Lower lobe of right lung (tissue), 2 donors: Measurements from ENCODE around the gene SERINC5. TPM values are rescaled to one million over a fixed set of nuclear protein-coding genes. Genes with fewer than 3 reads are reported as not detected.
"Not testable (repeated sequence)": the region's sequence is repeated elsewhere in the genome, so short reads cannot be mapped to it uniquely, and the experiment has no call there.

Source experiments
- ATAC-seq, 2 donors: fragments of 200-7000 bp; cut with Tn5 transposase; one replicate each; pipeline ENCODE4 v1.9.1; 2020 to 2022; ENCODE audit warnings: mild to moderate bottlenecking in 2 of 2, moderate library complexity in 2 of 2
- DNase-seq: peaks from one replicate; pipeline ENCODE4 v3.0.0-alpha.2; 2020
- H3K27ac ChIP-seq: fragments of 200-600 bp; one replicate; pipeline ENCODE4 v1.8.0; 2022
- H3K27me3 ChIP-seq: fragments of 200-600 bp; one replicate; pipeline ENCODE4 v1.8.0; 2022; ENCODE audit warnings: low read depth
- H3K36me3 ChIP-seq: fragments of 200-600 bp; one replicate; pipeline ENCODE4 v1.8.0; 2022; ENCODE audit warnings: mild to moderate bottlenecking
- H3K4me1 ChIP-seq: fragments of 200-600 bp; one replicate; pipeline ENCODE4 v1.8.0; 2022
- H3K4me3 ChIP-seq: fragments of 200-600 bp; one replicate; pipeline ENCODE4 v1.8.0; 2022; ENCODE audit warnings: mild to moderate bottlenecking
- H3K9me3 ChIP-seq: fragments of 200-600 bp; one replicate; pipeline ENCODE4 v1.8.0; 2022
- CTCF ChIP-seq: fragments of 200-600 bp; IDR thresholded peaks from one replicate; pipeline ENCODE4 v1.8.0; 2022; ENCODE audit warnings: antibody characterized with exemption, mild to moderate bottlenecking
- intact Hi-C: fragments of 100-400 bp; cut with DNase I; formaldehyde crosslinking; loops from one replicate; pipeline ENCODE4 v1.11.0; 2022
- total RNA-seq: library from RNA; stranded (reverse); fragmentation: NEBNext Ultra II Directional; extraction: Animal tissue kit (Norgen Biotek cat#: 25700); gene quantifications from one replicate; pipeline ENCODE4 v1.2.1, GENCODE V29; 2021
- donor health status: DM: no; HTN: yes; CAD: no; lungs with severe emphysema.

Gene SERINC5
- total RNA-seq, 1 donor from 2014 or later, result 52.6 TPM

DNA sequence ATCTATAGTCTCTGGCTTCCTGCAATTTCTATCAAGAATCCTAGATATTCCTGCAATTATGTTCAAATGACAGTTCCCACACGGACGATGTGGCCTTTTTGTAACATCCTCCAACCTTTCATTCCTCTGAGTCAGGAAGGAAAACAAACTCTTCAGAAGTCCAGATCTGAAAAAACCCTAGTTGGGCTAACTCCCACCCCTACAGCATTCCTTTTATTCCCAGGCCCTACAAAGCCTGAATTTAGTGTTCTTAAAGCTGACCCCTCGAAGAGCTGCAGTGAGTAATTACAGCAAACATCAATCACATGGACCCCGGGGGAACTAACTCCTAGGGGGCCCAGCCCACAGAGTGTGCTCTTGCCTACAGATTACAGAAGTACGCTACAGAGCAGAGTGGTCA lies 99.7 kb downstream of the SERINC5 start:
- Histone ChIP-seq H3K9me3 (no peaks in the 10 kb centered on the region), H3K27me3 (no peaks in the 10 kb centered on the region), H3K36me3 (peaks cover 43% of the 10 kb centered on the region), H3K27ac (no peak overlapping the region), H3K4me1 (peaks cover 7% of the 10 kb centered on the region), H3K4me3 (no peak overlapping the region)
- TF ChIP-seq CTCF, result no peak
- intact Hi-C loops, result no loop called here
- DNase-seq (no peak), ATAC-seq (no peak)

- Histone ChIP-seq H3K27me3 (no peaks in the 10 kb centered on the region), H3K9me3 (no peaks in the 10 kb centered on the region), H3K4me3 (no peak overlapping the region), H3K4me1 (peaks cover 7% of the 10 kb centered on the region), H3K36me3 (peaks cover 51% of the 10 kb centered on the region), H3K27ac (no peak overlapping the region)
- intact Hi-C loops, result no loop called here
- no peak for TF ChIP-seq CTCF
- no peak for ATAC-seq
- no peak for DNase-seq
These were observed 101.1 kb downstream of the SERINC5 start for GRCh38 chr5:80154749-80155148.

- peaks cover 54% of the 10 kb centered on the region for H3K36me3 ChIP-seq
- H3K4me1 ChIP-seq, H3K27ac ChIP-seq, H3K4me3 ChIP-seq, H3K9me3 ChIP-seq, H3K27me3 ChIP-seq, ATAC-seq, intact Hi-C loops, DNase-seq: not testable (repeated sequence)
These were observed 101.6 kb downstream of the SERINC5 start for GRCh38 chr5:80154289-80154688.

- no peak for TF ChIP-seq CTCF
- peaks cover 54% of the 10 kb centered on the region for H3K36me3 ChIP-seq
- peak; percentile 33 to 62 for ATAC-seq
- H3K9me3 ChIP-seq, result no peaks in the 10 kb centered on the region
- no peak overlapping the region for H3K4me3 ChIP-seq
- peaks cover 7% of the 10 kb centered on the region for H3K4me1 ChIP-seq
- H3K27me3 ChIP-seq, result no peaks in the 10 kb centered on the region
- DNase-seq, result no peak
- intact Hi-C loops, result no loop called here
- H3K27ac ChIP-seq, result no peak overlapping the region
These were observed 102.2 kb downstream of the SERINC5 start for GRCh38 chr5:80153586-80154126.

DNA sequence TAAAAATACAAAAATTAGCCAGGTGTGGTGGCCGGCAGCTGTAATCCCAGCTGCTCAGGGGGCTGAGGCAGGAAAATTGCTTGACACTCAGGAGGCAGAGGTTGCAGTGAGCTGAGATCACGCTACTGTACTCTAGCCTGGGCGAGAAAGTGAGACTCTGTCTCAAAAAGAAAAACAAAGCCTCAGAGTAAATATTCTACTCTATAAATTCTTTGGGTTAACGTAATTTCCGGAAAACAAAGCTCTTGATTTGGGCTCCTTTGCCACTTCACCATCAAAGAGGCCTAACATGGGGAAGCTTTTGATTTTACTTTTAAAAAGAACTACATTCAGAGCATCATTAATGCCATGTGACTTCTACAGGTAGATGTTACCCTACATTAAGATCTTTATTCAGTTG lies 103.1 kb downstream of the SERINC5 start:
- H3K4me3 ChIP-seq, result no peak overlapping the region
- no peaks in the 10 kb centered on the region for H3K9me3 ChIP-seq
- peaks cover 7% of the 10 kb centered on the region for H3K4me1 ChIP-seq
- H3K27me3 ChIP-seq, result no peaks in the 10 kb centered on the region
- TF ChIP-seq CTCF, result no peak
- DNase-seq (no peak), ATAC-seq (no peak)
- H3K36me3 ChIP-seq, result peaks cover 49% of the 10 kb centered on the region
- no peak overlapping the region for H3K27ac ChIP-seq
- intact Hi-C loops, result no loop called here

- no peak for DNase-seq
- Histone ChIP-seq H3K36me3 (peaks cover 41% of the 10 kb centered on the region), H3K4me3 (no peak overlapping the region), H3K27me3 (no peaks in the 10 kb centered on the region), H3K9me3 (no peaks in the 10 kb centered on the region), H3K27ac (no peak overlapping the region), H3K4me1 (peaks cover 7% of the 10 kb centered on the region)
- no peak for ATAC-seq
- intact Hi-C loops, result no loop called here
- no peak for TF ChIP-seq CTCF
These were observed 104.0 kb downstream of the SERINC5 start for GRCh38 chr5:80151890-80152289.
